Mammary epithelial cell (primary cell): Measurements from ENCODE around the gene SORCS3.

ENCODE experiments used
- EZH2 ChIP-seq: IDR thresholded peaks from 2 replicates; pipeline ENCODE4 v1.6.1; 2012; ENCODE audit warnings: low read length, inconsistent platforms, borderline replicate concordance
- TF ChIP-seq, protein P1 (sequence below), 2 donors: IDR thresholded peaks in 1 of 2; conservative IDR thresholded peaks in 1 of 2; 2 replicates each; pipeline ENCODE4 v1.5.1; 2011 to 2012; ENCODE audit warnings: inconsistent platforms in 2 of 2, low read length in 2 of 2, mild to moderate bottlenecking in 2 of 2, control low read depth in 1 of 2, low read depth in 1 of 2; ENCODE audit not compliant: insufficient read depth in 1 of 2; ENCODE audit errors: extremely low read depth in 1 of 2

DNA sequence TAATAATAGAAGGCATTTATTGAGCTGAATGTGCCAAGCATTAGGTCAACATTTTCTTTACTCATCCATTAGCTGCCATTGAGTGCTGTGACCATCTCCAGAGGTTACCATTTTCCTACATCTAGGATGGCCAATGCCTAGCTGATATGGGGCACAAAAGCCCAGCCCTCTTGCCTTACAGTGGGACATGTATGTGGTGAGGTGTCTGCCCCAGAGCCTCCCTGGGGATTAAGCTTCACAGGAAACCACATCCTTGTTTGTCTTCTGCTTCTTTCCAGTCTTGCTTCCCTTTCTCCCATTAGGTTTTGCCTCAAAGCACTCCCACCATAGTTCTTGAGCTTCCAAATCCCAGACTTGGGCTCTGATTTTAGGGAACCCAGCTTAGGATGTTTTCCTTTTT is 258.7 kb downstream of the SORCS3 start:
- TF ChIP-seq, protein P1, sequence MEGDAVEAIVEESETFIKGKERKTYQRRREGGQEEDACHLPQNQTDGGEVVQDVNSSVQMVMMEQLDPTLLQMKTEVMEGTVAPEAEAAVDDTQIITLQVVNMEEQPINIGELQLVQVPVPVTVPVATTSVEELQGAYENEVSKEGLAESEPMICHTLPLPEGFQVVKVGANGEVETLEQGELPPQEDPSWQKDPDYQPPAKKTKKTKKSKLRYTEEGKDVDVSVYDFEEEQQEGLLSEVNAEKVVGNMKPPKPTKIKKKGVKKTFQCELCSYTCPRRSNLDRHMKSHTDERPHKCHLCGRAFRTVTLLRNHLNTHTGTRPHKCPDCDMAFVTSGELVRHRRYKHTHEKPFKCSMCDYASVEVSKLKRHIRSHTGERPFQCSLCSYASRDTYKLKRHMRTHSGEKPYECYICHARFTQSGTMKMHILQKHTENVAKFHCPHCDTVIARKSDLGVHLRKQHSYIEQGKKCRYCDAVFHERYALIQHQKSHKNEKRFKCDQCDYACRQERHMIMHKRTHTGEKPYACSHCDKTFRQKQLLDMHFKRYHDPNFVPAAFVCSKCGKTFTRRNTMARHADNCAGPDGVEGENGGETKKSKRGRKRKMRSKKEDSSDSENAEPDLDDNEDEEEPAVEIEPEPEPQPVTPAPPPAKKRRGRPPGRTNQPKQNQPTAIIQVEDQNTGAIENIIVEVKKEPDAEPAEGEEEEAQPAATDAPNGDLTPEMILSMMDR (conservative IDR thresholded peaks at IDR 0.05 in 1 of 2, IDR thresholded peaks at IDR 0.05 in 1 of 2; ENCODE audit: extremely low read depth in 1 of 2, insufficient read depth in 1 of 2, low read depth in 1 of 2, low read length in 2 of 2) = no peak
- no peak for TF ChIP-seq EZH2
